Measurements from ENCODE around the gene AJUBA.

DNA sequence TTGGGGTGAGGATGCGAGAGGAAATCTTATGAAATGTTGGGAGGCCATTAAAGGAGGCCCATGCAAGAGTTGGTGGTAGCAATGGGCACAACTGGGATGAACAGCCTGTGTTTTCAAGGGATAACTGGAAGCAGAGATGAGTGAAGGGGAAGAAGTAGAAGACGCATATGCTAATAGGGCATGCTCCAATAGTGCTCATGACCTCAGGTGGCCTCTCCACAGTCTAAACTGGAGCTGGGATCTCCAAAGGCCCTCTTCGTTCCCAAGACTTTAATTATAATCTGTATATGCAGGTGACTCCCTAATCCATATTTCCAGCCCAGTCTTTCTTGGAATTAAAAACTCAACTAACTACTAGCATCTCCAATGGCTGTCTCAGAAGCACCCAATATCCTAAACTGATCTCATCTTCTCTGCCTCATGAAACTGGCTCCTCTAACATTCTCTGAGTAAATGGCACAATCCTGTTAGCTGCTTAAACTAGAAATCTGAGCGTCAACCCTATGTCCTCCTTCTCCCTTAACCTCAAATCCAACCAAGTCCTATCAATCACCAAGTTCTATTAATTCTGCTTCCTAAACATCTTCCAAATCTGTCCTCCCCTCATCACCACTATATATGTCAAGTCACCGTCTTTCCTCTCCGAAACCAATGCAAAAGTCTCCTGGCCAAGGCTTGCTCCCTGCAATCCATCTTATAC is 2.8 kb upstream of the AJUBA start:
- TF ChIP-seq, protein P1, sequence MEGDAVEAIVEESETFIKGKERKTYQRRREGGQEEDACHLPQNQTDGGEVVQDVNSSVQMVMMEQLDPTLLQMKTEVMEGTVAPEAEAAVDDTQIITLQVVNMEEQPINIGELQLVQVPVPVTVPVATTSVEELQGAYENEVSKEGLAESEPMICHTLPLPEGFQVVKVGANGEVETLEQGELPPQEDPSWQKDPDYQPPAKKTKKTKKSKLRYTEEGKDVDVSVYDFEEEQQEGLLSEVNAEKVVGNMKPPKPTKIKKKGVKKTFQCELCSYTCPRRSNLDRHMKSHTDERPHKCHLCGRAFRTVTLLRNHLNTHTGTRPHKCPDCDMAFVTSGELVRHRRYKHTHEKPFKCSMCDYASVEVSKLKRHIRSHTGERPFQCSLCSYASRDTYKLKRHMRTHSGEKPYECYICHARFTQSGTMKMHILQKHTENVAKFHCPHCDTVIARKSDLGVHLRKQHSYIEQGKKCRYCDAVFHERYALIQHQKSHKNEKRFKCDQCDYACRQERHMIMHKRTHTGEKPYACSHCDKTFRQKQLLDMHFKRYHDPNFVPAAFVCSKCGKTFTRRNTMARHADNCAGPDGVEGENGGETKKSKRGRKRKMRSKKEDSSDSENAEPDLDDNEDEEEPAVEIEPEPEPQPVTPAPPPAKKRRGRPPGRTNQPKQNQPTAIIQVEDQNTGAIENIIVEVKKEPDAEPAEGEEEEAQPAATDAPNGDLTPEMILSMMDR (IDR thresholded peaks at IDR 0.05) = no peak
- no peak for TF ChIP-seq POLR2A (IDR thresholded peaks at IDR 0.05)
